HG02884 (cell line): ENCODE results near the gene ARFGAP3.
"Not testable (repeated sequence)": the region's sequence is repeated elsewhere in the genome, so short reads cannot be mapped to it uniquely, and the experiment has no call there.

Experiments used
- ATAC-seq: cut with Tn5 transposase; IDR thresholded peaks from one replicate; pipeline ENCODE4 v1.9.1; 2021; ENCODE audit warnings: mild to moderate bottlenecking, moderate library complexity; ENCODE audit not compliant: unreplicated experiment

Gene ARFGAP3

GRCh38 chr22:42799061-42799460 is 58.0 kb downstream of the ARFGAP3 start:
- no peak for ATAC-seq

DNA sequence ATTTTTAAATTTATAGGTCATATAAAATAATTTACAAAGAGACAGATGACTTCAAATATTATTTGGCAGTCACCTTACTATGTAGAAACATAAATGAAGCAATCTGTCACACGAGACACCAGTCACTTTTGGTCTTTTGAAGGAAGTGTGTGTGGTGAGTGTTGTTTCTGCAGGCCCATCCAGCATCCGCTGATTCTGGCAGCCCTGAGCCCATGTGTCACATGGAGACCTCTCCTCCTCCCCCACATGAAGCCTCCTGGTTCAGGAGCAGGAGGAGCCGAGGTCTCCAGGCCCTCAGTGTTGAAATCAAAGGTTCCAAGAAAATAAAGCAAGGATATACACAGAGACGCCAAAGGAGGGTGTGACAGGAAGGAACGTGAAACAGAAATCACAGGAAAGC is 60.1 kb downstream of the ARFGAP3 start:
- ATAC-seq: no peak

- no peak for ATAC-seq
These were observed 61.0 kb downstream of the ARFGAP3 start for GRCh38 chr22:42796081-42796480.

DNA sequence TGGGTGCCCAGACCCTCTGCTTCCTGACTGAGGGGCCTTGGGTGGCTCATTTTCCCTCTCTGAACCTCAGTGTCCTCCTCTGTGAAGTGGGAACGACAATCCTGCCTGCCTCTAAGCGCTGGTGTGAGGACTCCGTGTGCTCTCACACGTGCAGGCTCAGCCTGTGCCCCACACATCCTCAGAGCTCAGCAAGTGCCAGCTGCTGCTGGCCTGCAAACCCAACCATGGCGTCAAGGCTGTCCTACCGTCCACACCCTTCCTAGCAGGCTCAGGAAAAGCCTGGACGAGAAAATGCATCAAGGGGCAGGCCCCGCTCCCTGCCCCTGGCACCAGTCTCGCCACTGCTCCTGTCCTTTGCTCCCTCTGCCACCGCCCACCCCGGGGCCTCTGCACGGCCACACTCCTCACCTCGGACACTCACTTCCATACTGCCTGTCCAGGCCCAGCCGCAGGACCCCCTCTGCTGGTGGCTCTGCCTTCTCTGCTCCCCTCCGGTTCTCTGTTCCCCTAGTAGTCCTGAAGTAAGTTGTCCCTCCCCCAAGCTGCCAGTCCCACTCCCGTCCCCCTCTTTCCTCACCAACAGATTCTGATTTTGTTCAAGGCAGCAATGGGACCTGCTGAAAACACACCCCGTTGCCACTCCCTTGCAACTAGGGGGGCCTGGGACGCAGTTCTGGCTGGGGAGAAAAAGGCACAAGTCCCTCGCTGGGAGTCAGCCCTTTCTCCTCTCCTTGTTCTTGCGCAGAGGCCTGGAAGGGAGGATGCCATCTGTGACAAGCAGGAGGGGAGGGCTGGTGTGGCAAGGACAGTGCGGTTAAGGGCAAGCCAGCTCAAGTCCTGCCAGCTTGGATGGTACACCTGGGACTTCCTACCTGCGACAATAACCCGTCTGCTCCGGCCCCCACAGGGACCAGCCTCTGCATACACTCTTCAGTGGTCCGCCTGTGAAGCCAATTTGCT is 62.2 kb downstream of the ARFGAP3 start:
- ATAC-seq: no peak

DNA sequence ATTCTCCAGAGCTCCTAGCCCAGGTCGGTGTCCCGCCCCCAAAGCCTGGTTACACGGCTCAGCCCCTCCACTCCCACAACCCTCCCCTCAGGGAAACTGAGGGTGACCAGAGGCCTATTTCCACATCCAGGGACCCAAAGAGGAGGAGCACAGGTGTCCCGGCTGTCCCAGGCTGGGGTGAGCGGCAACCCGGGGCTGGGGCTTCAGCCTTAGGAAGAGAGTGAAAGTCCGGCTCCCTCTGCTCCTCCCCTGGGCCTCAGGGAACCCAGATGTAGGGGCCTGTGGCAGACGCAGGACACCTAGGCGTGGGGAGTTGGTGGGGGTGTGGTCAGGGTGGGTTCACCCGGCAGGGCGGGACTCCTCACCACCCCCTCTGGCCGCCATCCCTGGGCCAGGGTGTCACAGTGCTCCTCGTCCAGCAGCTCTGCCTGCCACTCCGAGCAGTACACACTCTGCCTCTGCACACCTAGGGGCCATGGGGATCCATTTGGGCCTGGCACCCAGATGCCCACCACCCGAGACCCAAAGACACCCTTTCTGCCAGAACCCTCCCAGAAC is 63.1 kb downstream of the ARFGAP3 start:
- no peak for ATAC-seq

GRCh38 chr22:42792909-42793847 is 63.9 kb downstream of the ARFGAP3 start:
- no peak for ATAC-seq

DNA sequence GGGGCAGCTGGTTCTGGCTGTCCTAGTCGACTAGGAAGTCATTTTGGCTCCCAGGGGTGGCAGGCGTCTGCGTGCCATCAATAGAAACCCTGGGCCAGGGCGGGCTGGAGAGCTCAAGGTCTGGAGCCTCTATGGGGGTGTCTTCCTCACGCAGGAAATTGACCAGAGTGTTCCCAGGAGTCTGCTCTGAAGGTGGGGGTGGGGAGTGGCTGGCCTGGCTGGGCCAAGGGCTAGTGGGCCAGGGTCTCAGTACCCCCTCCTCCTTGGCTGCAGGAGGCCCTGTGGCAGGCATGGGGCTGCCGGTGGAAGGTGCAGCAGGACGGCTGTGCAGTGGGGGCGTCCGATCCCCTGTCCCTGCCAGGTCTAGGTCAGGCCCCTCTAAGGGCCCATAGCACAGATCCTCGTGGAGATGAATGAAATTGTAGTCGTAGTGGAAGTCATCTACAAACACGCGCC is 64.6 kb downstream of the ARFGAP3 start:
- no peak for ATAC-seq

GRCh38 chr22:42791721-42792452 is 65.2 kb downstream of the ARFGAP3 start:
- no peak for ATAC-seq

DNA sequence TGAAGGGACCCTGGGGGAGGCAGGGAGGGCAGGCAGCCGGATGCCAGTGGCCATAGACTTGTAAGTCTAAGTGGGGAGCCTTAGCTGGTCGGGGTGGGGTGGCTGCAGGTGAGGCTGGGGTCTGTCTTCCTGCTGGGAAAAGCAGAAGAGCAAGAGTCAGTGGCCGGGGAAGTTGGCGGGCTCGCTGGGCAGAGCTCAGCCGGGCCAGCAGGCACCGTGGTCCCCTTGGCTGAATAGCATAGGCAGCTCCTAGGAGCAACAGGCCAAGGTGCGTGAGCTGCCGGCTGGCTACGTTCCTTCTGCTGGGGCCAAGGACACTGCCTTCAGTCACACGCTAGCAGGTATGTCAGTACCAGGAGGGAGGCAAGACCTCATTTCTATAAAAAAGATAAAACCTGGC is 68.6 kb downstream of the ARFGAP3 start:
- no peak for ATAC-seq

- ATAC-seq: no peak
These were observed 69.1 kb downstream of the ARFGAP3 start for GRCh38 chr22:42788021-42788420.

GRCh38 chr22:42787357-42787736 is 69.7 kb downstream of the ARFGAP3 start:
- no peak for ATAC-seq

GRCh38 chr22:42786606-42787356 is 70.3 kb downstream of the ARFGAP3 start:
- ATAC-seq: no peak

DNA sequence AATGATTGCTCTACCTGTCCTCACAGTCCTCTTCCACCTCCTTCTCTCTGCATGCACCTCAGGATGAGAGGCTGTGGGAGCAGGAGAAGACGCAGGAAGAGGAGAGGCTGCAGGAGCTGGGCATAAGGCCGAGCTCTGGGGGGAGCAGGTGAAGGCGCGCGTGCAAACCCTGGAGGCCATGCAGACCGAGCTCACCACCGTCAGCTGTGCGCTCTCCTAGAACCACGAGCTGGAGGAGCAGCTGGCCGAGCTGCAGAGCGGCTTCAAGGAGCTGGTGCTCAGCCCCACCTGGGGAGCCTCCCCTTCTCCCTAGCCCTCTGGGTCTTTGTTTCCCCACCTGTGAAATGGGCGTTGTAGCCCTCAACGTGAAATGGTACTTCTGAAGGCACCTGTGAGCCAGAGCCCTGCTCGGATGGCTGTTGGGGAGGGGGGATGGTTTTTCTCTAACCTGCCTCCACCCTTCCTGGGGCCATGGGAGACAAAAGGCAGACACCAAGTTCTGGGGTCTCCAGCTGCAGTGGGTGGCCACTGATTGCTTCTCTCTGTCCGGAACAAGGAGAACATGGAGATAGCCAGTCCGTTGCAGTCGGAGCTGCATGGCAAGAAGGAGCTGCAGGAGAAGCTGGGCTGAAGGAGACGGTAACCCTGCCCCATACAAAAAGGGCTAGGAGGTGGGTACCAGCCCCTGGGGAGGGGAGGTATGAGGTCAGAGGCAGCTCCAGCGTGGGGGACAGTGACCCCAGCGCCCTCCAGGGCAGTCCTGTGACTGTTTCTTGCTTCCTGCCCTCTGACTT is 71.2 kb downstream of the ARFGAP3 start:
- no peak for ATAC-seq

DNA sequence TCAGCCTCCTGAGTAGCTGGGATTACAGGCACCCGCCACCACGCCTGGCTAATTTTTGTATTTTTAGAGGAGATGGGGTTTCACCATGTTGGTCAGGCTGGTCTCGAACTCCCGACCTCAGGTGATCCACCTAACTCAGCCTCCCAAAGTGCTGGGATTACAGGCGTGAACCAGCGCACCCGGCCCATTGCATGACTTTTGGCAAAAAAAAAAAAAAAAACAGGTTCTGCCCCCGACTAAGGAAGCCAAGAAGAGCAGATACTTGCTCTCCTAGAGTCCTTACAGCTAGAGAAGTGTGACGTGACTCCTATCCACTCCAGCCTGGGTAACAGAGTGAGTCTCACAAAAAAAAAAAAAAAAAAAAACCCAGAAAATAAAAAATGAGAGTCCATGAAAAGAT is 74.8 kb downstream of the ARFGAP3 start:
- ATAC-seq: not testable (repeated sequence)

DNA sequence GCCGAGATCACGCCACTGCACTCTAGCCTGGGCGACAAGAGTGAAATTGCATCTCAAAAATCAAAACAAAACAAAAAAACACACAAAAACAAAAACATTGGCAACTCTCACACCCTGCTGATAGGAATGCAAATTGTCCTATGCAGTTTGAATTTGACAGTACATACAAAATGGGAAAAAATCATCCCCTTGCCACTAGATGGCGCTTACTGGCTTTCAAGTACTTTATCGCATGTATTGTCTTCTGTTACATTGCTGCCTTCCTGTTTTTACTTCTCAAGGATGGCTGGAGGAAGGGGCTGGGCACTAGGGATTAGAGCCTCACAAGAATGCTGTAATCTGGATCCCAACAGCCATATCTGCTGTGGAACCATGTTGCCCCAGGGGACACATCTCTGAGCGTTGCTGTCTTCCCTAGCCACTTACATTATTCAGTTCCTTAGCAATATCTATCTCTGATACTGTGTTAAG is 77.0 kb downstream of the ARFGAP3 start:
- no peak for ATAC-seq

DNA sequence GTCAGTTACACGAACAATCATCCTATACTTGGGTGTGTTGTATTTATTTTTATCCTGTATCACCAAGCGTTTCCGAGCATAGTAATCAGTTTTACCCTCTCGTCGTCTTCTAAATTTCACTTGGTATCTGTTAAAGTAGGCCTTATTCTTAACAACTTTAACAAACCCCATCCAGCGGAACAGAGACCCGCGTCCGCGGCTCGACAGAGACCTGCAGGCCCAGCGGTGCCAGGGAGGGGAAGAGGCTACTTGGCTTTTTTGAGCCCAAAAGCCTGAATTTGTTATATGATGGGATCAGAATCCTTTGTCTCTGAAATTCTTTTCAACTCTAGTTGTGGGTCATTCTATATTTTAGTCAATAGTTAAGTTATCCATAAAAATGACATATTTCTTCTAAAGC is 79.9 kb downstream of the ARFGAP3 start:
- ATAC-seq: no peak

DNA sequence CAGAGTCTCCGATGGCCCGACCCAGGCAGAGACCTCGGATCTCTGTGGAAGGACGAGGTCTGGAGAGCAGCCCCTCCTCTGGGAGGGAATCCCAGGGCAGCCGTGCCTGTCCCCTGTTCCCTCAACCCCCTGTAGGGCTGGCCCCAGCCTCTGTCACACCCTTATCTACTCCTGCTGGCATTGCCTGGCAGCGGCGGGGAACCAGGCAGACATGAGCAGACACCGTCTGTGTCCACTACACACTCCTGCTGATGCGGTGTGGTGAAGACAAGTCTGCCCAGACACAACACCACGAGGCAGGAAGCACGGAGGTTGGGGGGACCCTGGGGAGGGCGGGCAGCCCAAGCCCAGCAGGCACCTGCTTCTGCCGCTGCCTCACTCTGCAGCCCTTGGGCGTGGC is 83.9 kb downstream of the ARFGAP3 start:
- no peak for ATAC-seq

GRCh38 chr22:42772647-42773046 is 84.4 kb downstream of the ARFGAP3 start:
- no peak for ATAC-seq
